Measurements from ENCODE around the gene TET2. TPM values are rescaled to one million over a fixed set of nuclear protein-coding genes. Genes with fewer than 3 reads are reported as not detected.

TET2 gene
- total RNA-seq, 1 experiment from 2014 or later = 4.3 TPM

DNA sequence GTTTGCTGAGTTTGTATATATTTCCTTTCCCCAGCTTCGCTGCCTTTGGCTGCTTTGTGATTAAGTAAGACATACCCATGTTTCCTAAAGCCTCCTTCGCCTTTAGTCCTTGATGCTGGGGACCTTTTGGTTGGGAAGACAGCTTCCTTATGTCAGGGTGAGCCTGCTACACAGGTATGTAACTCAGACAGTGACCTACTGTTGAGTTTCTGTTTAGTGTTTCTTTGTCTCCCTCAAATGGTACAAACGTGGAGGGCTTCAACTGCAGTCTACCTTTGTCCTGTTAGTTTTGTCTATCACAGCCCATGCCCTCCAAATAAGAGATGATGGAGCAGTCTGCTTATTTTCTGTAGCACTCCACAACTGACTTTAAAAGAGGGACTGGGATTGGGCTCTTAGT lies 59.5 kb downstream of the TET2 start:
- DNase-seq (ENCODE audit: low read depth) = no peak
- in situ Hi-C loops (cut with HindIII; ENCODE audit: low pct_unique_long_range_greater_than_20kb, low sequenced_read_pairs) = no loop called here

DNA sequence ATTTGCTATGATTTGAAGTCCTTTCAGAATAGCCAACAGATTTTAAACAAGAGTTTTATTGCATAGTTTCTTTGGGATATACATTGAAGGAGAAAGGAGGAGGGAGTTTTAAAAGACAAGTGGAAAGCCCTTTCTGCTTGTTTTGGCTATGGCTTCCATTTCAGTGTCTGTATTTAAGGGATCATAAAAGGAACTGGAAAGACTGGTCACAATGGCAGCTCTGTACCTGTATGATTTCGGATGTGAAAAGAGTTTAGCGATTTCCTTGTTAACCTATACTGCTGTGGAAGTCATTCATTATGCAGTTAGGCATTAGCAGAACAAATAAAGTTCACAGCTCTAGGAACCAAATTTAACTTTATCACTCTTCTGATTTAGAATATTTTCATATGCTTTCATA lies 60.7 kb downstream of the TET2 start:
- DNase-seq (ENCODE audit: low read depth) = no peak
- in situ Hi-C loops (cut with HindIII; ENCODE audit: low pct_unique_long_range_greater_than_20kb, low sequenced_read_pairs) = no loop called here

DNA sequence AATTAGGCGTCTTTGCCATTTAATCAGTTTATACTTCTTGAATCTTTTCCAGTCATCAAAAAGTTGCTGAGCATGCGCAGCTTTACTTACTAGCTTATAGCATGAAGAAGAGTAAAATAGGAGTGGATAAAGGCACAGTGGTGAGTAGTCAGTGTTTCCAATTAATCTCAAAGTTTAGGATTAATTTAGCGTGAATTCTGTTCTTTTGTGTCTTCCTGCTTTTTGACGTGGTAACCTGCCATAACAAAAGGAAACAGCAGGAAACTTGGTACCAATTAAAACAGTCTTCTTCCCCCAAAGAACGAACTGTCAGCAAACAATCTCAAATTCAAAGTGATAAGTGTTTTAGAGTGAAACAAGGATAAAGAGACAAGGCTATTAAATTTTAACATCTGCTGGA lies 61.9 kb downstream of the TET2 start:
- no peak for DNase-seq (ENCODE audit: low read depth)
- in situ Hi-C loops (cut with HindIII; ENCODE audit: low pct_unique_long_range_greater_than_20kb, low sequenced_read_pairs) = no loop called here

DNA sequence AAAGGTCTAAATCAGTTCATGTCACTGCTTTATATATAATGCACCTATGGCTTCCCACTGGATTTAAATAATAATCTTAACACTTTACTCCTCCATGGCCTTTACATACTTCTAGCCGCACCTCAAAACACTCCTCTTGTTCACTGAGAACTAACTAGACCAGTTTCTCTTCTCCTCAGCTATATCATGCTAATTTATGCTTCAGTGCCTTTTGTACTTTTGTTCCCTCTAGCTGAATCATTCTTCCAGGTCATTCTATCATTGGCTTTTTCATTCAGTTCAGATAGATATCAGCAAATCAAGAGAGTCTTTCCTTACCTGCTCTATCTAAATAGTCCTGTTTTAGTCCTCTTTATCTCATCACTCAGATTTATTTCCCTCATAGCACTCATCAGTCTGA lies 64.2 kb downstream of the TET2 start:
- no peak for DNase-seq (ENCODE audit: low read depth)
- in situ Hi-C loops (cut with HindIII; ENCODE audit: low pct_unique_long_range_greater_than_20kb, low sequenced_read_pairs) = no loop called here

DNA sequence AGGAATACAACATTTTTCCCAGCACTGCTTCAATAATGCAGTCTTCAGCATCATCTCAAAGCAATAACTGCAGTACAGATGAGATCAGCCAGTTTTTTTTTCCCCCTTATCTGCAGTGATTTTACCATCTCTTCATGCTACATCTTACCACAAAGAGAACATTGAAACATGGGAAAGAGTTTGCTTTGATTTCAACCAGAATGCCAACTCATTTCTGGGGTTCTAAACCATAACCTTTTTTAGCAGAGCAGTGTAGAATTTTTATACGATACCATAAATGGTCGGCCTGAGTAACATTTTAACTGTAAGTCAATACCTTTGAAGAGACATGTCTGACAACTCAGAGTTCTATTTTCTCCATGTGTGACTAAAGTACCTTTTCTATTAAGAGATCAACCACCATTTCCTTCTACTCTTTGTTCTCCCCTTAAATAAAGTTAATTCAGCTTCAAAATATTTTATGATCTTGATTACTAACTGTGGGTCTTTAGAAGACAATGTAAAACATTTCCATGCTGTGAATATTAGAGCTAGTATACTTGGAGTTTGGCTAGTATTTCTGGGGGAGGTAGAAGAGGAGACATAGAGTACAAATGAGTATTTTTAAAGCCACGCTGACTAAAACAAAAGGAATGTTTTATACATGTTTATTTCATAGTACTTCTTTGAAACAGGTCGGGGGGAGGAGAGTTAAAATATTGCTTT lies 69.1 kb downstream of the TET2 start:
- in situ Hi-C loops (cut with HindIII; ENCODE audit: low pct_unique_long_range_greater_than_20kb, low sequenced_read_pairs) = no loop called here
- DNase-seq (ENCODE audit: low read depth) = no peak

DNA sequence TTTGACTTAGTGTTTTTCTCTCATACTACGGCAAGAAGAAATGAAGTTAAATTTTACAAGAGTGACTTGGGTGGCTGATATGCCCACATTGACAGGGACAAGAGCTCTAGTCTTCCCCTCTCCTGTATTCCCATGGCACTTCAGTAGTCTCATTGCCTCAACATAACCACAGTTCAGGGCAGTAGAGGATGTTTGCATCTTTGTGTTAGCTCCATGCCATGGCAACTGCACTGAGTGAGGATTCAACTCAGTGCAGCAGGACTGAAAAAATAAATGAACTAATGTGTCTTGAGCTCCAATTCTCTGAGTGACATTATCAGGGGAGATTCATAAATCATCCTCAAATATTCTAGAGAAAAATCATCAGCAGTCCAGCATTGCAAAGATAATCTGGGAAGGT lies 78.8 kb downstream of the TET2 start:
- no peak for DNase-seq (ENCODE audit: low read depth)
- in situ Hi-C loops (cut with HindIII; ENCODE audit: low pct_unique_long_range_greater_than_20kb, low sequenced_read_pairs) = no loop called here

DNA sequence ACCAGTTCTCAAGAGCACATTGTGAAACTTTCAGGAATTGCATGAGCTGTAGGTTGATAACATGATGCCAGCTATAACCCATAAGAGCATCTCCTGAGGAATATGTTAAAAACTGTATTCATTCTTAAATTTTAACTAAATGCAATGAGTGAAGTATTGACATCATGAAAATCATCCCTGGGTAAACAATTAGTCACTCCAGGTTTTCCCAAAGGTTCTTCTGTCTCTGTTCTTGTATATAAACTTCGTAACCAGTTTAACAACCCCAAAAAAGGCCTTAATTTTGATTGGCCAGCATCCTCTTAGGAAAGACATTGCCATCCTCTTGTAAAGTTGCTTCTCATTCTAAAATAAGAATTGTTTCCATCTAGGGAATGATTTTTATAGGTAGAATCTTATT lies 80.4 kb downstream of the TET2 start:
- no peak for DNase-seq (ENCODE audit: low read depth)
- in situ Hi-C loops (cut with HindIII; ENCODE audit: low pct_unique_long_range_greater_than_20kb, low sequenced_read_pairs) = no loop called here

DNA sequence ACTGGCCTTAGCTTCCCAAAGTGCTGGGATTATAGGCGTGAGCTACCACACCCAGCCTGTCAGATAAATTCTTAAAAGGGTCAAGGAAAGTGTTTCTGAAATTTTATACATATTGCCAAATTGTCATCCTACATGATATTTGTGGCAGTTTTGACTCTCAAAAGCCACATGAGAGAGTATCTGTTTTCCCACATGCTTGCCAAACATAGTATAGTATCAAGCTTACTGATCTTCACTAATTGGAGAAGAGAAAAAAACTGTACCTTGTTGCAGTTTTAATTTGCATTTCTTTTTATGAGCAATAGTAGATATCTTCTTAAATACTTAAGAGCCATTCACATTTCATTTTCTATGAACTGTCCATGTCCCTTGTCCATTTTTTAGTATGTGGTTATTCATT lies 83.6 kb downstream of the TET2 start:
- in situ Hi-C loops (cut with HindIII; ENCODE audit: low pct_unique_long_range_greater_than_20kb, low sequenced_read_pairs) = no loop called here
- no peak for DNase-seq (ENCODE audit: low read depth)

DNA sequence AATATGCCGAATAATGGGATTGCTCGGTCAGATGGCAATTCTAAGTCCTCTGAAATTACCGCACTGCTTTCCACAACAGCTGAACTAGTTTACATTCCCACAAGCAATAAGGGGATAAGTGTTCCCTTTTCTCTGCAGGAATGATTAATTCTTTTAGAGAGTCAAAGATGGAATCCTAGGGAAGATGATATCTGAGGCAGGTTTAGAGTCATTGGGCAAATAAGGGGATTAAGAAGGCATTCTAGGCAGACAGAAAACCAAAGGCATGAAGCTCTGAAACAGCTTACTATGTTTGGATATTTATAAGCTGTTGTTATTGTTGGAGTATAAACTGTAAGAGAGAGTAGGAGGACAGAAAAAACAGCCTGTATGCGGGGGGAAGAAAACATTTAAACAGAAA lies 85.7 kb downstream of the TET2 start:
- in situ Hi-C loops (cut with HindIII; ENCODE audit: low pct_unique_long_range_greater_than_20kb, low sequenced_read_pairs) = no loop called here

DNA sequence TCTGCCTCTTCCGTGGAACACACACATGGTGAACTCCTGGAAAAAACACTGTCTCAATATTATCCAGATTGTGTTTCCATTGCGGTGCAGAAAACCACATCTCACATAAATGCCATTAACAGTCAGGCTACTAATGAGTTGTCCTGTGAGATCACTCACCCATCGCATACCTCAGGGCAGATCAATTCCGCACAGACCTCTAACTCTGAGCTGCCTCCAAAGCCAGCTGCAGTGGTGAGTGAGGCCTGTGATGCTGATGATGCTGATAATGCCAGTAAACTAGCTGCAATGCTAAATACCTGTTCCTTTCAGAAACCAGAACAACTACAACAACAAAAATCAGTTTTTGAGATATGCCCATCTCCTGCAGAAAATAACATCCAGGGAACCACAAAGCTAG lies 87.9 kb downstream of the TET2 start:
- in situ Hi-C loops (cut with HindIII; ENCODE audit: low pct_unique_long_range_greater_than_20kb, low sequenced_read_pairs) = no loop called here
- DNase-seq (ENCODE audit: low read depth) = no peak

More for the DNA sequence above, 85.7 kb downstream of the TET2 start:
- DNase-seq (ENCODE audit: low read depth) = no peak

DNA sequence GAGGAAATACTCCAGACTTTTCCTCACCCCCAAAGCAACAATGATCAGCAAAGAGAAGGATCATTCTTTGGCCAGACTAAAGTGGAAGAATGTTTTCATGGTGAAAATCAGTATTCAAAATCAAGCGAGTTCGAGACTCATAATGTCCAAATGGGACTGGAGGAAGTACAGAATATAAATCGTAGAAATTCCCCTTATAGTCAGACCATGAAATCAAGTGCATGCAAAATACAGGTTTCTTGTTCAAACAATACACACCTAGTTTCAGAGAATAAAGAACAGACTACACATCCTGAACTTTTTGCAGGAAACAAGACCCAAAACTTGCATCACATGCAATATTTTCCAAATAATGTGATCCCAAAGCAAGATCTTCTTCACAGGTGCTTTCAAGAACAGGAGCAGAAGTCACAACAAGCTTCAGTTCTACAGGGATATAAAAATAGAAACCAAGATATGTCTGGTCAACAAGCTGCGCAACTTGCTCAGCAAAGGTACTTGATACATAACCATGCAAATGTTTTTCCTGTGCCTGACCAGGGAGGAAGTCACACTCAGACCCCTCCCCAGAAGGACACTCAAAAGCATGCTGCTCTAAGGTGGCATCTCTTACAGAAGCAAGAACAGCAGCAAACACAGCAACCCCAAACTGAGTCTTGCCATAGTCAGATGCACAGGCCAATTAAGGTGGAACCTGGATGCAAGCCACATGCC lies 89.7 kb downstream of the TET2 start:
- in situ Hi-C loops (cut with HindIII; ENCODE audit: low pct_unique_long_range_greater_than_20kb, low sequenced_read_pairs) = no loop called here
- no peak for DNase-seq (ENCODE audit: low read depth)

DNA sequence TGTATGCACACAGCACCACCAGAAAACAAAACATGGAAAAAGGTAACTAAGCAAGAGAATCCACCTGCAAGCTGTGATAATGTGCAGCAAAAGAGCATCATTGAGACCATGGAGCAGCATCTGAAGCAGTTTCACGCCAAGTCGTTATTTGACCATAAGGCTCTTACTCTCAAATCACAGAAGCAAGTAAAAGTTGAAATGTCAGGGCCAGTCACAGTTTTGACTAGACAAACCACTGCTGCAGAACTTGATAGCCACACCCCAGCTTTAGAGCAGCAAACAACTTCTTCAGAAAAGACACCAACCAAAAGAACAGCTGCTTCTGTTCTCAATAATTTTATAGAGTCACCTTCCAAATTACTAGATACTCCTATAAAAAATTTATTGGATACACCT lies 90.2 kb downstream of the TET2 start:
- in situ Hi-C loops (cut with HindIII; ENCODE audit: low pct_unique_long_range_greater_than_20kb, low sequenced_read_pairs) = no loop called here
- DNase-seq (ENCODE audit: low read depth) = no peak

DNA sequence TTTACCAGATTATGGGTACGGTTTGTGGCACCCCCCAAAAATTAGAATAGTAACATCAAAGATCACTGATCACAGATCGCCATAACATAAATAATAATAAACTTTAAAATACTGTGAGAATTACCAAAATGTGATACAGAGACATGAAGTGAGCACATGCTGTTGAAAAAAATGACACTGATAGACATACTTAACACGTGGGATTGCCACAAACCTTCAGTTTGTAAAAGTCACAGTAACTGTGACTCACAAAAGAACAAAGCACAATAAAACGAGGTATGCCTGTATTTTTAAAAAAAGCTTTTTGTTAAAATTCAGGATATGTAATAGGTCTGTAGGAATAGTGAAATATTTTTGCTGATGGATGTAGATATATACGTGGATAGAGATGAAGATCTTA lies 93.4 kb downstream of the TET2 start:
- no peak for DNase-seq (ENCODE audit: low read depth)
- in situ Hi-C loops (cut with HindIII; ENCODE audit: low pct_unique_long_range_greater_than_20kb, low sequenced_read_pairs) = no loop called here

DNA sequence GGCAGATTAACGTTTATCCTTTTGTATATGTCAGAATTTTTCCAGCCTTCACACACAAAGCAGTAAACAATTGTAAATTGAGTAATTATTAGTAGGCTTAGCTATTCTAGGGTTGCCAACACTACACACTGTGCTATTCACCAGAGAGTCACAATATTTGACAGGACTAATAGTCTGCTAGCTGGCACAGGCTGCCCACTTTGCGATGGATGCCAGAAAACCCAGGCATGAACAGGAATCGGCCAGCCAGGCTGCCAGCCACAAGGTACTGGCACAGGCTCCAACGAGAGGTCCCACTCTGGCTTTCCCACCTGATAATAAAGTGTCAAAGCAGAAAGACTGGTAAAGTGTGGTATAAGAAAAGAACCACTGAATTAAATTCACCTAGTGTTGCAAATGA lies 94.8 kb downstream of the TET2 start:
- in situ Hi-C loops (cut with HindIII; ENCODE audit: low pct_unique_long_range_greater_than_20kb, low sequenced_read_pairs) = no loop called here

DNA sequence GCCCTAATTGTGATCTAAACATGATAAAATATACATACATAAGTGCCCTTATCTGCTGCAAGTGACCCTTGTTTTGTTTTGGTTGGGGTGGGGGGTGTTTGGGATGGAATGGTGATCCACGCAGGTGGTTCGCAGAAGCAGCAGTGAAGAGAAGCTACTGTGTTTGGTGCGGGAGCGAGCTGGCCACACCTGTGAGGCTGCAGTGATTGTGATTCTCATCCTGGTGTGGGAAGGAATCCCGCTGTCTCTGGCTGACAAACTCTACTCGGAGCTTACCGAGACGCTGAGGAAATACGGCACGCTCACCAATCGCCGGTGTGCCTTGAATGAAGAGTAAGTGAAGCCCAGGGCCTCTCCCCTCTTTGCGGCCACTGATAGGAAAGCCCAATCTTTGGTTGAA lies 96.8 kb downstream of the TET2 start:
- in situ Hi-C loops (cut with HindIII; ENCODE audit: low pct_unique_long_range_greater_than_20kb, low sequenced_read_pairs) = no loop called here
- no peak for DNase-seq (ENCODE audit: low read depth)

More for the DNA sequence above, 94.8 kb downstream of the TET2 start:
- no peak for DNase-seq (ENCODE audit: low read depth)

DNA sequence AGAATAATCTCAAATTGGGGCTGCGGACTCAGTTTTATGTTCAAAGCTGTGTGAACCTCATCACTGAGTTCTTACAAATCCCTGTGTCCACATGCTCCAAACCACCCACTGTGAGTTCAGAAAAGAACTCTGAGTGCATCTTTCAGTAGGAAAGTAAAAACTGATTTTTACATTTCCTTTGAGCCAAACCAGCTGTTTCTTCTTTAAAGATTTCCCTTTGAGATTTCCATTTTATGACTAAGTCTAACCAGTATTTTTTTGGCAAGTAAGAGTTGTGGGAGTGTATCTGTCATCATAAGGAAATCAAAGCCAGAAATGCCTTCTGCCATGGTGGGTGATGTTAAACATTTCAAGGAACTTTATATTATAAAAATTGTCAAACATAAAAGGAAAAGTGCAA lies 100.0 kb downstream of the TET2 start:
- no peak for DNase-seq (ENCODE audit: low read depth)
- in situ Hi-C loops (cut with HindIII; ENCODE audit: low pct_unique_long_range_greater_than_20kb, low sequenced_read_pairs) = no loop called here

DNA sequence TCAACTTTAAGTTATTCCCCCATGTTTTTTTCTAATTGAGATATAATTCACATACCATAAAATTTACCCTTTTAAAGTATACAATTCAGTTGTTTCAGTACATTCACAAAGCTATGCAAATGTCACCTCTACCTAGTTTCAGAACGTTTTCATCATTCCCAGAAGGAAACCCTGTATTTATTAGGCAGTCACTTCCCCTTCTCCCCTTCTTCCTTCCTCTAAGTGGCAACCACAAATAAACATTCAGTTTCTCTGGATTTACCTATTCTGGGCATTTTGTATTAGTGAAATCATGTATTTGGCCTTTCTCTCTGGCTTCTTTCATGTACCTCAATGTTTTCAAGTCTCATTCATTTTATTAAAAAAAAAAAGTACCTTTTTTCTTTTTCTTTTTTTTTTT lies 101.9 kb downstream of the TET2 start:
- in situ Hi-C loops (cut with HindIII; ENCODE audit: low pct_unique_long_range_greater_than_20kb, low sequenced_read_pairs) = no loop called here

DNA sequence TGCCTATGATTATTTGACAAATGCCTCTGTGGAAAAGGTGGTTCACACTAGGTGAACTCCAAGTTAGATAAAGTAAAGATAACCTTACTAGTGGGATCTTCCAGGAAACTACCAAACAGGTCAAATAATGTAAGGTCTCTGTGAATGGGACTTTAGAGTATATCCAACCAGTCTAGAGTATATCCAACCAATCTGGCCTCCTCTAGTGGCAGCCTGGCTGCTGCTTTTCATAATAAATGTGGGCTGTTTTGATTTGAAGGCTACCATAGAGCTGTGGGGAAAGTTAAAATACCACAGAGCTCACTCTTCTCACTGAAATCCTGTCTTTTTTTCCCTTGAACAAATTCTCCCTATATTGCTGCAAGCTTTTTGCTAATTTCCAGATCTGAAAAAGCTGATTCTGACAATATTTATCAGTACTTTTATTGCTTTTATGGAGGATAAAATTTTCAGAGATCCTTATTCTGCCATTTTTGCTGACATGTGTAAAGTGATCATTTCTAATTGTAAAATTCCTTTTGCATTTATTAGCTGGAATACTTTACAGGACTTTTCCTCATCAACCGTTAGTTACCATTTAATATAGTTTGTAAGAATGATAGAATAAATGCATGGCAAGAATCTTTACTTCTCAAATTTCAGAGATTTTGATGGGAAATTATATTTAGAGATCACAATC lies 111.3 kb downstream of the TET2 start:
- in situ Hi-C loops (cut with HindIII; ENCODE audit: low pct_unique_long_range_greater_than_20kb, low sequenced_read_pairs) = no loop called here
- DNase-seq (ENCODE audit: low read depth) = no peak

More for the DNA sequence above, 101.9 kb downstream of the TET2 start:
- no peak for DNase-seq (ENCODE audit: low read depth)

DNA sequence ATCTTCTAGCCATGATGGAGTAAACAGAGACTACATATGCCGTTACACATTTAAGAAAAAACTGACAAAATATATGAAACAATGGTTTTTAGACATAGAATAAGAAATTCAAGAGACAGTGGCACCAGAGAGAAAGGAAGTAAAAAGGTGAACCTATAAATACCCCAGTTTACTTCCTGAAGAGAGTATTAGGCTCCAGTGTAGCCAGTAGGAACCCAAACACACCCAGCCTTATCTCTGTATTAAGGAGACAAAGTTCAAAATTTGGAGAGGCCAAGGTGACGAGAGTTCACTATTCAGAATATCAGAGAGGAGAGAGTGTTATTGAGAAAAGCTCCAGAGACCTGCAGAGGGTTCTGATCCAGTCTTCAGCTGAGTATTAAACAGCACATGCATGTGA lies 119.0 kb downstream of the TET2 start:
- in situ Hi-C loops (cut with HindIII; ENCODE audit: low pct_unique_long_range_greater_than_20kb, low sequenced_read_pairs) = no loop called here
- DNase-seq (ENCODE audit: low read depth) = no peak

DNA sequence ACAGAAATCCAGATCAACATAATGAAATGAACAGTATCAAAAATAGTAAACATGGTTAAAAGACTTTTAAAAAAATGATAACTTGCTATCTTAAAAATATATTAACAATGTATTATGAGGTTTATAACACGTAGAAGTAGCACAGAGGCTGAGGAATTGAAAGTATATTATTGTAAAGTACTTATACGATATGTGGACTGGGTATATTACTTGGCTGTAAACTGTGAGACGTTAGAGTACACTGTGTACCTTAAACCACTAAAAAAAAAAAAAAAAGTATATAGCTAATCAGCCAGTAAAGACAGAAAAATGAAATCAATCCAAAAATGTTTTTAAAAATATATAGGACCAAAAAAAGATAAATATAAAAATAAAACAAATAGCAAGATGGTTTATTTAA lies 120.6 kb downstream of the TET2 start:
- in situ Hi-C loops (cut with HindIII; ENCODE audit: low pct_unique_long_range_greater_than_20kb, low sequenced_read_pairs) = no loop called here
- no peak for DNase-seq (ENCODE audit: low read depth)

Measured in Caki2 (cell line).